HEK293T (cell line): ENCODE data around the gene CCDC150.

Experiments
- NFRKB ChIP-seq: fragments of 450-650 bp; IDR thresholded peaks from 2 replicates; pipeline ENCODE4 v1.6.1; 2016; ENCODE audit warnings: mild to moderate bottlenecking, moderate library complexity
- SUZ12 ChIP-seq: fragments of 450-650 bp; IDR thresholded peaks from 2 replicates; pipeline ENCODE4 v1.6.1; 2016; ENCODE audit warnings: mild to moderate bottlenecking

DNA sequence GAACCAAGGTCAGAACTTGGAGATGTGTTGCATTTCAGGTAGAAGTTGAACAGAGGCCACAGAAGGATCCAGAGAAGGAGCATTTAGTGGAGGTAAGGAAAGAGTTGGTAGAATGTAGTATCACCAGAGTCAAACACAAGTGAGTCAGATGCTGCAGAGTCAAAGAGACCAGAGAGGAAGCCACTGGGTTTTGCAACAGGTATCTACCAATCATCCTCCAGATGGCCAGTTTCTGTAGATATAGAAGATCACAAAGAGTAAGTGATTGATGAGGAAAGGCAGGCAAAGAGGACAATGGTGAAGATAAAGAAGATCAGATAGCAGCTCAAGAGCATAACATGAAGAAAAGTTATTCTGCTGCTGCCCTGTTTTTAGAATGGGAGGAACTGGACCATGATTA lies 84.1 kb downstream of the CCDC150 start:
- TF ChIP-seq NFRKB (no peak), SUZ12 (no peak)
